T-cell (primary cell): ENCODE results near the gene DEPP1. TPM values are rescaled to one million over a fixed set of nuclear protein-coding genes. Genes with fewer than 3 reads are reported as not detected.

Experiments used
- ATAC-seq, 4 experiments: fragments of 200-7000 bp in 3 of 4; fragments of 150-1000 bp in 1 of 4; cut with Tn5 transposase; replicated peaks in 1 of 4; 1 replicate in 3 of 4; 2 replicates in 1 of 4; pipeline ENCODE4 v1.10.0; 2021; ENCODE audit warnings: moderate library complexity in 3 of 4, mild to moderate bottlenecking in 2 of 4, moderate number of reproducible peaks in 1 of 4
- CTCF ChIA-PET, 2 donors: fragments of 300-600 bp; sonication (Branson Sonifier 250); formaldehyde crosslinking; loops; one replicate each; lab custom pipeline; 2022; ENCODE audit warnings: antibody characterized with exemption in 2 of 2; lab: Charles Lee
- POLR2A ChIA-PET, 2 donors: fragments of 300-600 bp; sonication (Branson Sonifier 250); formaldehyde crosslinking; loops; one replicate each; lab custom pipeline; 2022; ENCODE audit warnings: antibody characterized with exemption in 2 of 2; lab: Charles Lee
- DNase-seq, 35 experiments: peaks; one replicate each; pipeline versions ENCODE4 v3.0.0 to v3.0.0-alpha.2; 2013 to 2023
- H3K27ac ChIP-seq: one replicate; pipeline ENCODE4 v1.5.1; 2013; ENCODE audit warnings: low read length
- H3K27me3 ChIP-seq, 2 experiments: replicated peaks in 1 of 2; 1 replicate in 1 of 2; 2 replicates in 1 of 2; pipeline versions ENCODE4 v1.6.1 to v1.7.0; 2013; ENCODE audit warnings: low read length in 1 of 2, mixed read lengths in 1 of 2; ENCODE audit not compliant: control insufficient read depth in 2 of 2, insufficient read depth in 2 of 2; ENCODE audit errors: extremely low read depth in 1 of 2
- H3K36me3 ChIP-seq, 2 donors: 1 replicate in 1 of 2; 2 replicates in 1 of 2; pipeline versions ENCODE4 v1.6.1 to v1.7.0; 2013; ENCODE audit warnings: low read length in 1 of 2; ENCODE audit not compliant: control insufficient read depth in 2 of 2, insufficient read depth in 1 of 2; ENCODE audit errors: extremely low read depth in 1 of 2
- H3K4me1 ChIP-seq, 2 experiments: 1 replicate in 1 of 2; 2 replicates in 1 of 2; pipeline versions ENCODE4 v1.6.1 to v1.7.0; 2013; ENCODE audit warnings: low read length in 2 of 2, mixed read lengths in 1 of 2; ENCODE audit not compliant: insufficient read depth in 2 of 2, control insufficient read depth in 1 of 2; ENCODE audit errors: extremely low read depth in 1 of 2
- H3K4me3 ChIP-seq, 2 donors: 1 replicate in 1 of 2; 2 replicates in 1 of 2; pipeline versions ENCODE4 v1.5.1 to v1.7.0; 2013; ENCODE audit warnings: mild to moderate bottlenecking in 2 of 2, low read length in 1 of 2, moderate library complexity in 1 of 2; ENCODE audit not compliant: control insufficient read depth in 1 of 2; ENCODE audit errors: extremely low read depth in 1 of 2
- H3K9me3 ChIP-seq: 2 replicates; pipeline ENCODE4 v1.7.0; 2013
- H3K27ac Mint-ChIP-seq, 2 donors: one replicate each; pipeline ENCODE4 v1.8.0; 2020 to 2021; ENCODE audit warnings: mild to moderate bottlenecking in 2 of 2, mixed read lengths in 2 of 2
- H3K27me3 Mint-ChIP-seq, 2 donors: one replicate each; pipeline ENCODE4 v1.8.0; 2021 to 2022; ENCODE audit warnings: mixed read lengths in 2 of 2
- H3K36me3 Mint-ChIP-seq: one replicate; pipeline ENCODE4 v1.8.0; 2021; ENCODE audit warnings: mixed read lengths
- H3K4me1 Mint-ChIP-seq, 3 donors: one replicate each; pipeline ENCODE4 v1.8.0; 2020 to 2022; ENCODE audit warnings: mixed read lengths in 3 of 3, mild to moderate bottlenecking in 1 of 3
- H3K4me3 Mint-ChIP-seq, 3 donors: one replicate each; pipeline ENCODE4 v1.8.0; 2020 to 2022; ENCODE audit warnings: mild to moderate bottlenecking in 3 of 3, mixed read lengths in 3 of 3, moderate library complexity in 3 of 3
- H3K9me3 Mint-ChIP-seq, 3 donors: one replicate each; pipeline ENCODE4 v1.8.0; 2020 to 2022; ENCODE audit warnings: mixed read lengths in 3 of 3
- WGBS: methylation state at CpG from one replicate; pipeline ENCODE4 v1.1.5; 2013; ENCODE audit warnings: missing lambda C conversion rate; ENCODE audit not compliant: insufficient coverage; 5-methylcytosine and 5-hydroxymethylcytosine counted together
- total RNA-seq, 35 experiments: library from RNA in 6 of 35; stranded (reverse) in 6 of 35; fragments of 120-200 nt in 1 of 35; gene quantifications; one replicate each; pipeline versions ENCODE4 v1.2.1 to v1.2.4 and lab custom pipeline; 2013 to 2026

The DEPP1 gene
- total RNA-seq, 5 donors from 2014 or later (not counting 1 experiment from before 2014, with no cell fraction given) = 0.30 to 0.66 (median 0.35) TPM; not detected in 2

DNA sequence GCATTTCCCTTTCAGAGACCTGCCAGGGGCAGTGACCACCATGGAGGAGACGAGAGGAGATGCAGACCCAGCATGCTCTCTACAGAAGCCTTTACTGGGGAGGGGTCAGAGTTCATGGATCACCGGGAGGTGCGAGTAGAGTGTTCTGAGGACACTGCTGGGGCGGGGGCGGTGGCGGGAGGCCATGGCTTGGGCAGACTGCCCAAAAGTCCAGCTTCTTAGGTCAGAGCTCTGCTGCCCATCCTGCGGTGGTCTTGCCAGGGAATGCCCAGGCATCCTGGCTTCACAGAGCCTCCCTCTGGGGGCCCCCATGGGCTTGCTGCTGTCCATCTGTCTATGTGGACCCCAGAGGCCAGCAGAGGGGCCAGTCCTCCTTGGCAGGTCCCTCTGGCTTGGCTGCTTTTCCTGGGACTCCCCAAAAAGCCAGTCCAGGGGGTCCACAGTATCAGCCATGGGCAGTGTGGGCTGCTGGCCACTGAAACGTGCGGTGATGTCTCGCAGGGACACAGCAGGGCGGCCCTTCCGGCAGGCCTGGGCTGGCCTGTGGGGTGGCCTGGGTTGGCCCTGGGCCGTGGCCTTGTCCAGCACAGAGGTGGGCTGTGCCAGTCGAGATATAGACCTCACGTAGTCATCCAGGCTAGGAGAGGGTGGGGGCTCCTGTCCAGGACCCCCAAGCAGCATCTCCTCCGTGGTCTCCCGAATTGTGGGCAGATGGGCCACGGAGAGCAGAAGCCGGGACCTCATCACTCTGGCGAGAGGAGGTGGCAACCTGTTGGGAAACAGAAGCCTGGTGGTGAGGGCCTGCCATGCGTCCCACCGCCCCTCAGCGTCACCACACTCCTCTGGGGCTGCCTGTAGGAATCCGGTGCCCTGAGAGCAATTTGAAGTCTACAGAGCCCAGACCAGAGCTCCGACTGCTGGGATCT lies 1.1 kb downstream of the DEPP1 start:
- Mint-ChIP-seq H3K36me3 (no peaks in the 10 kb centered on the region), H3K27me3 (no peaks in the 10 kb centered on the region), H3K4me1 (peaks cover 7 to 20% (median 10%) of the 10 kb centered on the region in 3 donors), H3K4me3 (no peak overlapping the region), H3K27ac (no peak overlapping the region), H3K9me3 (no peaks in the 10 kb centered on the region)
- WGBS = 84% methylated on average over 24 of the region's 25 CpGs
- Histone ChIP-seq H3K9me3 (no peaks in the 10 kb centered on the region), H3K4me3 (no peak overlapping the region), H3K27me3 (peaks cover 0 to 24% of the 10 kb centered on the region in 2 experiments), H3K27ac (no peak overlapping the region), H3K4me1 (peaks cover 5 to 34% of the 10 kb centered on the region in 2 experiments), H3K36me3 (no peaks in the 10 kb centered on the region)
- CTCF ChIA-PET = interaction anchor here in 1 of 2 donors (0.6 to 1.2 kb wide), 2 partner anchors 18 to 20 kb away, joined by 3 to 19 read pairs; no protein-coding TSS in a partner anchor
- no peak for DNase-seq
- POLR2A ChIA-PET = no interaction called here
- no peak for ATAC-seq

DNA sequence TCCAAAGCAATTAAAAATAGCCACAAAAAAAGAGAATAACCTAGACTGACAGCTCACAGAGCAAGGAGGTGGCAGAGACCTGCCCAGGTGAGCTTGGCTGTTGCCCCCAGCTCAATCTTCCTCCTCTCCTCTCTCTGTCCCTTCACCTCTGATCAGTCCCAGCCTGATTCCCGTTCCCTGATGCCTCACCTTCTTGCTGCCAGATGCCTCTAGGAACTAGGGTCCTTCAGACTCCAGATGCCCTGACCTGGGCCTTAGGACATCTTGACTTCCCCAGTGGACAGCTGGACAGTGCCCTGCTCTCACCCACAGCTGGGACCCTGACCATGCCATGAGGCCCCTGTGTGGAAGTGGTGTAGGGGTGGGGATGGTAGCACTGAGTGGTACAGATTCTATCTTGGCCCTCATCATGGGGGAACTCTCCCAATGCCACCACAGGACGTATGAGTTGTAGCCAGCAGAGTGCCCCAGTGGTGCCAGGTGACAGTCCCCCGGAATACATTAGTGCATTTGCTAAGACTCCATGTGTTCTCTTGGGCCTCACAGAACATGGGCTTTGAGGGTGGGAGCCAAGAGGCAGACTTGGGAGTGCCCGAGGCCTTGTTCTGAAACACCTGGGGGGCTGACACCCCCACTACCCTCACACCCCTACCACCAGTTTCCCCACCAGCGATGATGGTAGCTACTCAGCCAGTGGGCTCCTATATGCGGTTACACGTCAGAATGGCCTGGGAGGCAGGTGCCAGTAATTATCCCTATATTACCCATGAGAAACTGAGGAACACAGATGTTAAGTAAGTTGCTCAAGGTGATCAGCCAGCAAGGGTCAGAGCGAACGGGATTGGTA lies 2.0 kb downstream of the DEPP1 start:
- no peak overlapping the region for H3K4me3 ChIP-seq
- H3K9me3 ChIP-seq = no peaks in the 10 kb centered on the region
- H3K27ac Mint-ChIP-seq = no peak overlapping the region
- peaks cover 7 to 20% (median 10%) of the 10 kb centered on the region in 3 donors for H3K4me1 Mint-ChIP-seq
- H3K4me3 Mint-ChIP-seq = peak overlapping the region in 1 of 3 donors; percentile 52
- H3K36me3 ChIP-seq = no peaks in the 10 kb centered on the region
- DNase-seq = no peak
- WGBS = 85% methylated on average over 7 of the region's 9 CpGs
- CTCF ChIA-PET = interaction anchor here (0.5 to 1.6 kb wide), 6 partner anchors 19 to 1135 kb away, joined by 3 to 7 read pairs (median 4); no protein-coding TSS in a partner anchor
- no peaks in the 10 kb centered on the region for H3K9me3 Mint-ChIP-seq
- H3K27ac ChIP-seq = no peak overlapping the region
- no peaks in the 10 kb centered on the region for H3K27me3 Mint-ChIP-seq
- POLR2A ChIA-PET = no interaction called here
- ATAC-seq = no peak
- H3K4me1 ChIP-seq = peaks cover 5 to 34% of the 10 kb centered on the region in 2 experiments
- peaks cover 0 to 18% of the 10 kb centered on the region in 2 experiments for H3K27me3 ChIP-seq
- no peaks in the 10 kb centered on the region for H3K36me3 Mint-ChIP-seq

DNA sequence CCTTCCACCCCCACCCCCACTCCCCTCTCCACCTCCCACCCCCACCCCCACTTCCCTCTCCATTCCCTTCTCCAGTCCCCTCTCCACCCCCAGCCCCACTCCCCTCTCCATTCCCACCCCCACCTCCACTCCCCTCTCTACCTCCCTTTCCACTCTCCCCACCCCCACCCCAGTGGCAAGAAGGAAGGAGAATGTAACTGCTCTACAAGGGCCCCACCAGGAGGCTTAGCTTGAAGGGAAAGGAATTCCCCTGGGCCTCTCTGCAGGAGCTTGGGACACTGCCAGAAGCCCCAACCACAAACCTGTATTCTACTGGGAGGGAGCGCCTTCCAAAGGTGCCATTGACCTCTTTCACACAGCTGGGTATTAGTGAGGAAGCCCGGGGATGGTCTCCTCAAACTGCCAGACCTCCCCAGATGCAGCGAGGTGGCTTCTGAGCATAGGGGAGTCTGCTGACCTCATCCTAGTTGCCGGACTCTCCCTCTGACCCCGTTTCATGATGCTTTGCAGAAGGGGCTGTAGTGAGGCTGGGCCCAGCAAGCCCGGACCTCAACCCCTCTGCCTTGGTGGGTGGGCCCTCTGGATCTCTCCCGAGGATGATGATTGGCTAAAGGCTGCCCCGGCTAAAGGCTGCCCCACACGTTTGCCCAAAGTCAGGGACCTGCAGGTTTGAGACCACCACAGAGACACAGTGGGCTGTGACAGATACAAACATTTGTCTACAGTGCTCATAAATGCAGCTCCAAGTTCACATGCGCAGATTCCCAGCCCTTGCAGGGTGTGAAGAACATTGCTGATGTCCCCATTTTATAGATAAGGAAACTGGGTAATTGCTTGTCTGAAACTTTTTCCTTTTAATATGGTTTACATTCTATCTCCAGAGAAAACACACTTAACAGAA lies 2.9 kb downstream of the DEPP1 start:
- DNase-seq = peak in 1 of 35 experiments; percentile 18
- no peak overlapping the region for H3K4me3 ChIP-seq
- CTCF ChIA-PET = interaction anchor here (0.5 to 1.6 kb wide), 4 partner anchors 41 to 1027 kb away, joined by 3 to 7 read pairs (median 4); no protein-coding TSS in a partner anchor

DNA sequence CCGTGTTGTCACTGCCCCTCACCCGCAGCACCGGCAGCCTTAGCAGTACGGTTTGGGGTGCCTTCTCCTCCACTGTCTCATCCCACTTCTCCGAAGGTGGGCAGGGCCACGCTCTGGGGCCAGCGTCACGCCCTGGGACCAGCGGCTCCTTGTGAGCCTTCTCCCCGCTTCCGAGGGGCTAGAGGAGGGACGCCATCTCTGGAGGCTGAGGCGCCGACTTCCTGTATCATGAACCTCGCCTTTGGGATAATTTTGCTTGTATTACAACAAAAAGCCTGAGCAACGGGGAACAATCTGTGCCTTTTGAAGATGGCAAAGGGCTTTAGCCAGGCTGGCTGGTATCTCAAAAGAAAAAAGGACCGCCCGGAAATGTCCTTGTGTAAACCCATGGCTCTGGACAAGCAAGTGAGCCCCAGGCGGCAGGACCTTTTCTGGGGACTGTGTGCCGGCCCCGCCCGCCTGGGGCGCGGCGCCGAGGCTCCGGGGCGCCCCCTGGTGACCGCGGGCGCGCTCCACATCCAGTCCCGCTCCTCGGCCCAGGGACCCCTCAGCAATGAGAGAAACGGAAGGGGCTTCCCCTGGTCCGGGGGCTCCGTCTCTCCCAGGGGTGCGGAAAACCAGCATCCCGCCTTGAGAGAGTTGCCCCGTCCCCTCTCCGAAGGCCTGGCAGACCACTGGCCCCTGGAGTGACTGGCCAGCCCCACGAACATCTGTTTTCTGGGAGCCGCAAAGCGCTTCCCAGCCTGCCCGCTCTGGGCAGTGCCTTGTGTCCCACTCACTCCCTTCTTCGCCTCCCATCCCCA lies 3.8 kb downstream of the DEPP1 start:
- CTCF ChIA-PET = interaction anchor here in 1 of 2 donors (1.6 kb wide), 1 partner anchor 42 kb away, joined by 7 read pairs; no protein-coding TSS in a partner anchor
- no peaks in the 10 kb centered on the region for H3K9me3 ChIP-seq
- ATAC-seq = peak; percentile 90 to 97 (median 94)
- H3K9me3 Mint-ChIP-seq = no peaks in the 10 kb centered on the region
- H3K27ac Mint-ChIP-seq = no peak overlapping the region
- no peaks in the 10 kb centered on the region for H3K36me3 Mint-ChIP-seq
- POLR2A ChIA-PET = interaction anchor here in 1 of 2 donors (0.6 kb wide), 1 partner anchor 12 kb away, joined by 7 read pairs; no protein-coding TSS in a partner anchor
- no peaks in the 10 kb centered on the region for H3K36me3 ChIP-seq
- H3K27me3 Mint-ChIP-seq = no peaks in the 10 kb centered on the region
- WGBS = 3% methylated on average over 37 of the region's 46 CpGs
- H3K4me1 ChIP-seq = peaks cover 5 to 39% of the 10 kb centered on the region in 2 experiments
- H3K27ac ChIP-seq = no peak overlapping the region
- DNase-seq = peak in 33 of 35 experiments; percentile 17 to 80 (median 50)
- peaks cover 0 to 18% of the 10 kb centered on the region in 2 experiments for H3K27me3 ChIP-seq
- H3K4me3 Mint-ChIP-seq = peak overlapping the region; percentile 67 to 72 (median 67)
- peak overlapping the region; percentile 46 to 49 for H3K4me3 ChIP-seq
- peaks cover 7 to 20% (median 10%) of the 10 kb centered on the region in 3 donors for H3K4me1 Mint-ChIP-seq

More for the DNA sequence above, 2.9 kb downstream of the DEPP1 start:
- POLR2A ChIA-PET = interaction anchor here in 1 of 2 donors (0.6 kb wide), 1 partner anchor 13 kb away, joined by 7 read pairs; no protein-coding TSS in a partner anchor
- Histone ChIP-seq H3K9me3 (no peaks in the 10 kb centered on the region), H3K4me1 (peaks cover 5 to 34% of the 10 kb centered on the region in 2 experiments), H3K27me3 (peaks cover 0 to 18% of the 10 kb centered on the region in 2 experiments), H3K36me3 (no peaks in the 10 kb centered on the region), H3K27ac (no peak overlapping the region)
- no peak overlapping the region for H3K27ac Mint-ChIP-seq
- H3K9me3 Mint-ChIP-seq = no peaks in the 10 kb centered on the region
- H3K4me3 Mint-ChIP-seq = peak overlapping the region in 2 of 3 donors; percentile 21 to 52
- H3K27me3 Mint-ChIP-seq = no peaks in the 10 kb centered on the region
- no peak for ATAC-seq
- peaks cover 7 to 20% (median 10%) of the 10 kb centered on the region in 3 donors for H3K4me1 Mint-ChIP-seq
- no peaks in the 10 kb centered on the region for H3K36me3 Mint-ChIP-seq
- 68% methylated on average over 7 of the region's 10 CpGs for WGBS

DNA sequence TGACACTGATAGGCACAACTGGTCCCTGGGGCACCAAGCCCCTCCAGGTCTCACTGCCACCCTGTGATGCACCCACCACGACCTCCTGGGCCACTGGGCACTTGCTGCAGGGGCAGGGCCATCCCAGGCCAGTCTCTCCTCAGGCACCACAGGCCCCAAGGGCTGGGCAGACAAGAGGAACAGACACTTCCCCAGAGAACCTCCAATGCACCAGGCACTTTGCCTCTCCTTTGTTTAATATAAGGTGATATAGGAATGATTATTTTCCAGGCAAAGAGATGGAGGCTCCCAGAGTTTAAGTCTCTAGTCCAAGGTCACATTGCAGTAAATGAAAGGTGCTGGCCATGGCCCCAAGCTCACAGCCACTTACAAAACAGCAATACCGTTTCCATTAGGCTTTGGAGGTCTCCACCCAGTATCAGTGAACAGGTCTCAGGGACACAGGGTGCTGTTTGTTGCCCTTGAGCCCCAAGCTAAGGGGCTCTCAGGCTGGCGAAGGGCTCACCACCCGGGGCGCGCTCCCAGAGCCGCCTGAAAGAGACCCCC lies 4.5 kb downstream of the DEPP1 start:
- Mint-ChIP-seq H3K27ac (no peak overlapping the region), H3K9me3 (no peaks in the 10 kb centered on the region), H3K4me1 (peaks cover 11 to 25% (median 13%) of the 10 kb centered on the region in 3 donors), H3K27me3 (no peaks in the 10 kb centered on the region), H3K4me3 (peak overlapping the region; percentile 67 to 72 (median 67)), H3K36me3 (no peaks in the 10 kb centered on the region)
- peak in 1 of 35 experiments; percentile 14 for DNase-seq
- peaks cover 5 to 45% of the 10 kb centered on the region in 2 experiments for H3K4me1 ChIP-seq
- ChIA-PET POLR2A (no interaction called here), CTCF (interaction anchor here (0.8 to 2.0 kb wide), 4 partner anchors 22 to 41 kb away, joined by 3 to 12 read pairs (median 6); no protein-coding TSS in a partner anchor)
- peak overlapping the region in 1 of 2 donors; percentile 49 for H3K4me3 ChIP-seq
- no peaks in the 10 kb centered on the region for H3K9me3 ChIP-seq
- H3K27me3 ChIP-seq = peaks cover 0 to 18% of the 10 kb centered on the region in 2 experiments
- WGBS = 73% methylated on average over 7 of the region's 7 CpGs
- H3K27ac ChIP-seq = no peak overlapping the region
- no peak for ATAC-seq
- H3K36me3 ChIP-seq = no peaks in the 10 kb centered on the region
